Upper lobe of left lung (tissue), 4 donors: Measurements from ENCODE around the gene SPINK4.

Experiments used
- CTCF ChIP-seq, 6 experiments: fragments of 450-650 bp in 4 of 6; fragments of 200-600 bp in 2 of 6; sonication (generic) in 2 of 6; IDR thresholded peaks; one replicate each; pipeline ENCODE4 v1.5.1; 2016 to 2019; ENCODE audit warnings: antibody characterized with exemption in 6 of 6
- POLR2A ChIP-seq, 4 donors: fragments of 450-650 bp; IDR thresholded peaks; one replicate each; pipeline ENCODE4 v1.5.1; 2016 to 2017; ENCODE audit warnings: antibody characterized with exemption in 4 of 4, mild to moderate bottlenecking in 2 of 4
- POLR2AphosphoS5 ChIP-seq, 2 donors: sonication (generic); formaldehyde crosslinking; IDR thresholded peaks; one replicate each; pipeline ENCODE4 v1.5.1; 2017; ENCODE audit warnings: antibody characterized with exemption in 2 of 2

- TF ChIP-seq POLR2A (IDR thresholded peaks at IDR 0.05) = no peak
- no peak for TF ChIP-seq CTCF (IDR thresholded peaks at IDR 0.05)
- TF ChIP-seq POLR2AphosphoS5 (IDR thresholded peaks at IDR 0.05) = no peak
Measured at GRCh38 chr9:33270146-33270545, 30.2 kb downstream of the SPINK4 start.
